HepG2 (cell line): Measurements from ENCODE around the gene QPCT. TPM values are rescaled to one million over a fixed set of nuclear protein-coding genes. Genes with fewer than 3 reads are reported as not detected.

Experiments
- AHR ChIP-seq: IDR thresholded peaks from 2 replicates; pipeline ENCODE4 v1.6.1; 2018; ENCODE audit warnings: missing genetic modification reagents, missing compliant biosample characterization
- CBX1 ChIP-seq: IDR thresholded peaks from one replicate; pipeline ENCODE4 v1.6.1; 2016; ENCODE audit warnings: antibody characterized with exemption, low read depth
- FOXK1 ChIP-seq: sonication (generic); formaldehyde crosslinking; IDR thresholded peaks from 2 replicates; pipeline ENCODE4 v1.4.0; 2020; ENCODE audit warnings: low read depth, missing genetic modification reagents, borderline replicate concordance
- FOXP1 ChIP-seq, 2 experiments: fragments of 450-650 bp in 1 of 2; IDR thresholded peaks; 2 replicates each; pipeline ENCODE4 v1.6.1; 2017 to 2018; ENCODE audit warnings: antibody characterized with exemption in 1 of 2
- HCFC1 ChIP-seq: fragments of 150-350 bp; IDR thresholded peaks from 2 replicates; pipeline ENCODE4 v1.6.1; 2014; ENCODE audit warnings: low read depth, low read length
- HMGA1 ChIP-seq: sonication (generic); formaldehyde crosslinking; conservative IDR thresholded peaks from 2 replicates; pipeline ENCODE4 v1.4.0; 2020; ENCODE audit warnings: missing genetic modification reagents
- MAF1 ChIP-seq: sonication (generic); formaldehyde crosslinking; IDR thresholded peaks from 2 replicates; pipeline ENCODE4 v1.5.0; 2020; ENCODE audit warnings: missing genetic modification reagents, borderline replicate concordance
- NFKBIZ ChIP-seq: IDR thresholded peaks from 2 replicates; pipeline ENCODE4 v1.6.1; 2018; ENCODE audit warnings: missing genetic modification reagents, missing compliant biosample characterization
- PLRG1 ChIP-seq: fragments of 450-650 bp; conservative IDR thresholded peaks from 2 replicates; pipeline ENCODE4 v1.6.1; 2016
- RFX1 ChIP-seq: fragments of 450-650 bp; IDR thresholded peaks from 2 replicates; pipeline ENCODE4 v1.6.1; 2017
- RFX3 ChIP-seq: IDR thresholded peaks from 2 replicates; pipeline ENCODE4 v1.6.1; 2016; ENCODE audit warnings: missing biosample characterization, missing genetic modification reagents
- RNF2 ChIP-seq: fragments of 450-650 bp; conservative IDR thresholded peaks from 2 replicates; pipeline ENCODE4 v1.6.1; 2016; ENCODE audit warnings: low read depth
- SMAD3 ChIP-seq: sonication (generic); formaldehyde crosslinking; IDR thresholded peaks from 2 replicates; pipeline ENCODE4 v1.4.0; 2020; ENCODE audit warnings: missing genetic modification reagents
- THYN1 ChIP-seq: sonication (generic); formaldehyde crosslinking; IDR thresholded peaks from 2 replicates; pipeline ENCODE4 v1.8.1; 2023; ENCODE audit warnings: low read depth, mild to moderate bottlenecking, moderate library complexity, missing genetic modification reagents, borderline replicate concordance
- ZNF224 ChIP-seq: sonication (generic); formaldehyde crosslinking; IDR thresholded peaks from 2 replicates; pipeline ENCODE4 v1.5.0; 2020; ENCODE audit warnings: mild to moderate bottlenecking, missing genetic modification reagents
- ZNF577 ChIP-seq: sonication (generic); formaldehyde crosslinking; IDR thresholded peaks from 2 replicates; pipeline ENCODE4 v1.4.0; 2020; ENCODE audit warnings: mild to moderate bottlenecking, low read depth, missing genetic modification reagents, borderline replicate concordance
- ZNF724P ChIP-seq: sonication (generic); formaldehyde crosslinking; IDR thresholded peaks from 2 replicates; pipeline ENCODE4 v1.8.0; 2022; ENCODE audit warnings: missing genetic modification reagents, borderline replicate concordance
- ZNF816 ChIP-seq: sonication (generic); formaldehyde crosslinking; IDR thresholded peaks from 2 replicates; pipeline ENCODE4 v1.8.0; 2022; ENCODE audit warnings: missing genetic modification reagents, mild to moderate bottlenecking, borderline replicate concordance
- ZSCAN22 ChIP-seq: sonication (generic); formaldehyde crosslinking; IDR thresholded peaks from 2 replicates; pipeline ENCODE4 v1.4.0; 2020; ENCODE audit warnings: mild to moderate bottlenecking, missing genetic modification reagents
- ZSCAN31 ChIP-seq: sonication (generic); formaldehyde crosslinking; IDR thresholded peaks from 2 replicates; pipeline ENCODE4 v1.5.0; 2020; ENCODE audit warnings: low read depth, mild to moderate bottlenecking, missing genetic modification reagents
- polyA plus RNA-seq, 8 experiments: library from polyadenylated mRNA; depleted of rRNA in 3 of 8; stranded (reverse) in 7 of 8; unstranded in 1 of 8; fragments of >200 nt; fragmentation: Illumina TruSeq in 4 of 8; extraction: Trizol in 4 of 8; gene quantifications; 2 replicates each; pipeline versions ENCODE4 v1.2.1 to v1.2.3, GENCODE V29; 2011 to 2016; ENCODE audit warnings: low read depth in 4 of 8, missing spikeins in 1 of 8, mixed read lengths in 1 of 8; ENCODE audit not compliant: insufficient read depth in 1 of 8
- total RNA-seq, 5 experiments: library from RNA; depleted of rRNA; stranded (reverse); fragments of >200 nt; fragmentation: Illumina TruSeq; extraction: Trizol; gene quantifications; 2 replicates each; pipeline ENCODE4 v1.2.3, GENCODE V29; 2016; ENCODE audit warnings: low read depth in 1 of 5
- TF ChIP-seq, protein P1 (sequence below): sonication (generic); formaldehyde crosslinking; IDR thresholded peaks from 2 replicates; pipeline ENCODE4 v1.4.0; 2020; ENCODE audit warnings: mild to moderate bottlenecking, low read depth, missing genetic modification reagents
- TF ChIP-seq, protein P2 (sequence below): sonication (generic); formaldehyde crosslinking; IDR thresholded peaks from 2 replicates; pipeline ENCODE4 v1.5.0; 2020; ENCODE audit warnings: missing genetic modification reagents
- TF ChIP-seq, protein P3 (sequence below): fragments of 450-650 bp; IDR thresholded peaks from 2 replicates; pipeline ENCODE4 v1.6.1; 2017
- TF ChIP-seq, protein P4 (sequence below): sonication (generic); formaldehyde crosslinking; IDR thresholded peaks from 2 replicates; pipeline ENCODE4 v1.4.0; 2020; ENCODE audit warnings: low read depth, mild to moderate bottlenecking, missing genetic modification reagents
- TF ChIP-seq, protein P5 (sequence below): sonication (generic); formaldehyde crosslinking; IDR thresholded peaks from 2 replicates; pipeline ENCODE4 v1.5.0; 2020; ENCODE audit warnings: mild to moderate bottlenecking, missing genetic modification reagents, borderline replicate concordance

The QPCT gene
- total and polyA plus RNA-seq, 2 of the 13 experiments (the other 11 are each of a cell fraction or from before 2014, with no cell fraction given) = 0.77 to 1.2 TPM

DNA sequence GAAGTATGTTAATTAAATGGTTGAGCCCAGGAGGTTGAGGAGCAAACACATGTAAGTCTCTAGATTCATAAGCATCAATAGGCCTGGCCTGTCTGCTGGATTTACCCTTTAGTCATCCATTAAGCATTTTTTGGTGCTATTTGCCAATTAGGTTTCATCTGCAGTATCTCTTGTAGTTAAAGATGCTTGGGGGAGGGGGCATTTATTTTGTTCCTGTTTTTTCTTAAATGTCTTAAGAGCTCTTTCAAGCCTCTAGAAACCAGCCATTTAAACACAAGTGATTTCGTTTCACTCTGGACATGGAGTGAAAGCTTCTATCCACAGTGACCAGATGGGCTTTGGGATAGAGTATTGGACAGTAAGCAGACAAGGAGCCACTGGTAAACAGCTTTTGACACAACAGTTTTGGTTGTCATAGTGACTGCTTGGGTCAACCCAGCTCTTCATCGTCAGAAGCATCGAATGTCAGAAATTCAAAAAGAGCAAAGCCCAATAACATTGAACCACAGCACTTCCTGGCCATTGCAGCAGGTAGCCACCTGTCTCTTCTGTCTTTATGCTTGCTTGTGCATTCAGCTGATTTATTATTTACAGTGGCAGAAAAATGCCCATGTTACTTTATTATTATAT lies 4.9 kb downstream of the QPCT start (continued):
- TF ChIP-seq THYN1 (CRISPR knock-in tag) (no peak), HMGA1 (CRISPR knock-in tag) (no peak), NFKBIZ (CRISPR knock-in tag) (no peak), ZNF224 (CRISPR knock-in tag) (no peak), ZNF577 (CRISPR knock-in tag) (no peak), CBX1 (no peak), SMAD3 (no peak), FOXK1 (peak; percentile 34; the same call in 1 of the 2 replicates), HCFC1 (no peak), ZNF816 (CRISPR knock-in tag) (no peak), RFX1 (peak; percentile 68), FOXP1 (IDR thresholded peaks at IDR 0.05) (peak; percentile 73; the same call in 1 of the 2 replicates), FOXP1 (CRISPR knock-in tag; IDR thresholded peaks at IDR 0.05) (peak; percentile 35; the same call in 1 of the 2 replicates), ZSCAN31 (no peak), AHR (CRISPR knock-in tag) (no peak), MAF1 (no peak), RNF2 (peak; percentile 69; the same call in 1 of the 2 replicates), RFX3 (CRISPR knock-in tag) (peak; percentile 61), ZNF724P (CRISPR knock-in tag) (no peak), ZSCAN22 (CRISPR knock-in tag) (no peak), PLRG1 (no peak)
- TF ChIP-seq, protein P1, sequence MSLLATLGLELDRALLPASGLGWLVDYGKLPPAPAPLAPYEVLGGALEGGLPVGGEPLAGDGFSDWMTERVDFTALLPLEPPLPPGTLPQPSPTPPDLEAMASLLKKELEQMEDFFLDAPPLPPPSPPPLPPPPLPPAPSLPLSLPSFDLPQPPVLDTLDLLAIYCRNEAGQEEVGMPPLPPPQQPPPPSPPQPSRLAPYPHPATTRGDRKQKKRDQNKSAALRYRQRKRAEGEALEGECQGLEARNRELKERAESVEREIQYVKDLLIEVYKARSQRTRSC = no peak
- TF ChIP-seq, protein P2, sequence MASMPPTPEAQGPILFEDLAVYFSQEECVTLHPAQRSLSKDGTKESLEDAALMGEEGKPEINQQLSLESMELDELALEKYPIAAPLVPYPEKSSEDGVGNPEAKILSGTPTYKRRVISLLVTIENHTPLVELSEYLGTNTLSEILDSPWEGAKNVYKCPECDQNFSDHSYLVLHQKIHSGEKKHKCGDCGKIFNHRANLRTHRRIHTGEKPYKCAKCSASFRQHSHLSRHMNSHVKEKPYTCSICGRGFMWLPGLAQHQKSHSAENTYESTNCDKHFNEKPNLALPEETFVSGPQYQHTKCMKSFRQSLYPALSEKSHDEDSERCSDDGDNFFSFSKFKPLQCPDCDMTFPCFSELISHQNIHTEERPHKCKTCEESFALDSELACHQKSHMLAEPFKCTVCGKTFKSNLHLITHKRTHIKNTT = no peak
- TF ChIP-seq, protein P3, sequence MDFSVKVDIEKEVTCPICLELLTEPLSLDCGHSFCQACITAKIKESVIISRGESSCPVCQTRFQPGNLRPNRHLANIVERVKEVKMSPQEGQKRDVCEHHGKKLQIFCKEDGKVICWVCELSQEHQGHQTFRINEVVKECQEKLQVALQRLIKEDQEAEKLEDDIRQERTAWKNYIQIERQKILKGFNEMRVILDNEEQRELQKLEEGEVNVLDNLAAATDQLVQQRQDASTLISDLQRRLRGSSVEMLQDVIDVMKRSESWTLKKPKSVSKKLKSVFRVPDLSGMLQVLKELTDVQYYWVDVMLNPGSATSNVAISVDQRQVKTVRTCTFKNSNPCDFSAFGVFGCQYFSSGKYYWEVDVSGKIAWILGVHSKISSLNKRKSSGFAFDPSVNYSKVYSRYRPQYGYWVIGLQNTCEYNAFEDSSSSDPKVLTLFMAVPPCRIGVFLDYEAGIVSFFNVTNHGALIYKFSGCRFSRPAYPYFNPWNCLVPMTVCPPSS = no peak
- TF ChIP-seq, protein P4, sequence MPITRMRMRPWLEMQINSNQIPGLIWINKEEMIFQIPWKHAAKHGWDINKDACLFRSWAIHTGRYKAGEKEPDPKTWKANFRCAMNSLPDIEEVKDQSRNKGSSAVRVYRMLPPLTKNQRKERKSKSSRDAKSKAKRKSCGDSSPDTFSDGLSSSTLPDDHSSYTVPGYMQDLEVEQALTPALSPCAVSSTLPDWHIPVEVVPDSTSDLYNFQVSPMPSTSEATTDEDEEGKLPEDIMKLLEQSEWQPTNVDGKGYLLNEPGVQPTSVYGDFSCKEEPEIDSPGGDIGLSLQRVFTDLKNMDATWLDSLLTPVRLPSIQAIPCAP (CRISPR knock-in tag) = no peak
- TF ChIP-seq, protein P5, sequence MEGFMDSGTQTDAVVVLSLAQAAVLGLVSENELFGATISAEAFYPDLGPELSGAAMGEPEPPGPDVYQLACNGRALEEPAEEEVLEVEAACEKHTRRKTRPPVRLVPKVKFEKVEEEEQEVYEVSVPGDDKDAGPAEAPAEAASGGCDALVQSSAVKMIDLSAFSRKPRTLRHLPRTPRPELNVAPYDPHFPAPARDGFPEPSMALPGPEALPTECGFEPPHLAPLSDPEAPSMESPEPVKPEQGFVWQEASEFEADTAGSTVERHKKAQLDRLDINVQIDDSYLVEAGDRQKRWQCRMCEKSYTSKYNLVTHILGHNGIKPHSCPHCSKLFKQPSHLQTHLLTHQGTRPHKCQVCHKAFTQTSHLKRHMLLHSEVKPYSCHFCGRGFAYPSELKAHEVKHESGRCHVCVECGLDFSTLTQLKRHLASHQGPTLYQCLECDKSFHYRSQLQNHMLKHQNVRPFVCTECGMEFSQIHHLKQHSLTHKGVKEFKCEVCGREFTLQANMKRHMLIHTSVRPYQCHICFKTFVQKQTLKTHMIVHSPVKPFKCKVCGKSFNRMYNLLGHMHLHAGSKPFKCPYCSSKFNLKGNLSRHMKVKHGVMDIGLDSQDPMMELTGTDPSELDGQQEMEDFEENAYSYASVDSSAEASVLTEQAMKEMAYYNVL = no peak
